Skeletal muscle satellite cell (primary cell): ENCODE measurements around the gene TMPRSS6.
"Not testable (repeated sequence)": the region's sequence is repeated elsewhere in the genome, so short reads cannot be mapped to it uniquely, and the experiment has no call there.

ENCODE experiments used
- H3K27me3 ChIP-seq: 2 replicates; pipeline ENCODE4 v1.7.0; 2013; ENCODE audit warnings: low read length; ENCODE audit not compliant: control insufficient read depth, insufficient read depth
- H3K36me3 ChIP-seq: 2 replicates; pipeline ENCODE4 v1.7.0; 2013; ENCODE audit warnings: mild to moderate bottlenecking, control low read depth, low read length; ENCODE audit not compliant: insufficient read depth
- H3K4me1 ChIP-seq: 2 replicates; pipeline ENCODE4 v1.7.0; 2013; ENCODE audit warnings: low read length; ENCODE audit not compliant: control insufficient read depth, insufficient read depth
- H3K4me2 ChIP-seq: 2 replicates; pipeline ENCODE4 v1.7.0; 2013; ENCODE audit warnings: mild to moderate bottlenecking, low read length
- H3K4me3 ChIP-seq: 2 replicates; pipeline ENCODE4 v1.7.0; 2013; ENCODE audit warnings: low read length
- H3K9ac ChIP-seq: 2 replicates; pipeline ENCODE4 v1.7.0; 2013; ENCODE audit warnings: mild to moderate bottlenecking, low read depth, low read length, moderate library complexity
- H3K9me3 ChIP-seq: replicated peaks from 2 replicates; pipeline ENCODE4 v1.7.0; 2013; ENCODE audit warnings: mild to moderate bottlenecking, control low read depth, low read length

Gene TMPRSS6

GRCh38 chr22:37080438-37080837, 29.1 kb downstream of the TMPRSS6 start:
- Histone ChIP-seq H3K9me3 (no peaks in the 10 kb centered on the region), H3K4me3 (no peak overlapping the region), H3K27me3 (peaks cover 65% of the 10 kb centered on the region), H3K9ac (no peak overlapping the region), H3K4me2 (no peak overlapping the region), H3K4me1 (no peaks in the 10 kb centered on the region), H3K36me3 (no peaks in the 10 kb centered on the region)

GRCh38 chr22:37079668-37080171, 29.8 kb downstream of the TMPRSS6 start:
- H3K4me2 ChIP-seq, result no peak overlapping the region
- no peaks in the 10 kb centered on the region for H3K36me3 ChIP-seq
- H3K4me1 ChIP-seq, result no peaks in the 10 kb centered on the region
- H3K9ac ChIP-seq, result no peak overlapping the region
- H3K4me3 ChIP-seq, result no peak overlapping the region
- peaks cover 65% of the 10 kb centered on the region for H3K27me3 ChIP-seq
- no peaks in the 10 kb centered on the region for H3K9me3 ChIP-seq

- Histone ChIP-seq H3K4me3 (no peak overlapping the region), H3K9ac (no peak overlapping the region)
Measured at GRCh38 chr22:37079158-37079557, 30.4 kb downstream of the TMPRSS6 start.

GRCh38 chr22:37077802-37078448, 31.6 kb downstream of the TMPRSS6 start:
- Histone ChIP-seq H3K4me2 (no peak overlapping the region), H3K4me1 (no peaks in the 10 kb centered on the region), H3K4me3 (no peak overlapping the region), H3K9me3 (no peaks in the 10 kb centered on the region), H3K9ac (no peak overlapping the region), H3K36me3 (no peaks in the 10 kb centered on the region), H3K27me3 (peaks cover 75% of the 10 kb centered on the region)

More at GRCh38 chr22:37079158-37079557, 30.4 kb downstream of the TMPRSS6 start:
- Histone ChIP-seq H3K27me3 (peaks cover 71% of the 10 kb centered on the region), H3K4me2 (no peak overlapping the region), H3K4me1 (no peaks in the 10 kb centered on the region), H3K36me3 (no peaks in the 10 kb centered on the region), H3K9me3 (no peaks in the 10 kb centered on the region)

- H3K36me3 ChIP-seq, result no peaks in the 10 kb centered on the region
- H3K4me2 ChIP-seq, result no peak overlapping the region
- no peak overlapping the region for H3K9ac ChIP-seq
- no peaks in the 10 kb centered on the region for H3K4me1 ChIP-seq
- no peak overlapping the region for H3K4me3 ChIP-seq
- no peaks in the 10 kb centered on the region for H3K9me3 ChIP-seq
- H3K27me3 ChIP-seq, result peaks cover 65% of the 10 kb centered on the region
Measured at GRCh38 chr22:37075822-37076433, 33.6 kb downstream of the TMPRSS6 start.

- H3K36me3 ChIP-seq, result no peaks in the 10 kb centered on the region
- no peak overlapping the region for H3K4me2 ChIP-seq
- no peak overlapping the region for H3K4me3 ChIP-seq
- no peaks in the 10 kb centered on the region for H3K9me3 ChIP-seq
- H3K9ac ChIP-seq, result no peak overlapping the region
- no peaks in the 10 kb centered on the region for H3K4me1 ChIP-seq
- H3K27me3 ChIP-seq, result peaks cover 63% of the 10 kb centered on the region
Measured at GRCh38 chr22:37075046-37075445, 34.5 kb downstream of the TMPRSS6 start.

GRCh38 chr22:37074537-37074936, 35.0 kb downstream of the TMPRSS6 start:
- Histone ChIP-seq H3K9ac (no peak overlapping the region), H3K4me1 (no peaks in the 10 kb centered on the region), H3K4me2 (no peak overlapping the region), H3K27me3 (peaks cover 65% of the 10 kb centered on the region), H3K36me3 (no peaks in the 10 kb centered on the region), H3K4me3 (no peak overlapping the region), H3K9me3 (no peaks in the 10 kb centered on the region)

GRCh38 chr22:37072673-37073072, 36.8 kb downstream of the TMPRSS6 start:
- no peak overlapping the region for H3K4me2 ChIP-seq
- H3K9ac ChIP-seq, result no peak overlapping the region
- H3K4me1 ChIP-seq, result no peaks in the 10 kb centered on the region
- H3K36me3 ChIP-seq, result no peaks in the 10 kb centered on the region
- no peak overlapping the region for H3K4me3 ChIP-seq
- peaks cover 68% of the 10 kb centered on the region for H3K27me3 ChIP-seq
- H3K9me3 ChIP-seq, result no peaks in the 10 kb centered on the region

GRCh38 chr22:37071850-37072592, 37.5 kb downstream of the TMPRSS6 start:
- H3K4me2 ChIP-seq, H3K4me1 ChIP-seq, H3K9ac ChIP-seq, H3K4me3 ChIP-seq, H3K36me3 ChIP-seq, H3K9me3 ChIP-seq: not testable (repeated sequence)
- peaks cover 66% of the 10 kb centered on the region for H3K27me3 ChIP-seq

GRCh38 chr22:37070744-37071143, 38.8 kb downstream of the TMPRSS6 start:
- Histone ChIP-seq H3K4me1 (no peaks in the 10 kb centered on the region), H3K4me2 (no peak overlapping the region), H3K36me3 (no peaks in the 10 kb centered on the region), H3K4me3 (no peak overlapping the region), H3K27me3 (peaks cover 56% of the 10 kb centered on the region), H3K9ac (no peak overlapping the region), H3K9me3 (no peaks in the 10 kb centered on the region)

GRCh38 chr22:37070334-37070733, 39.2 kb downstream of the TMPRSS6 start:
- no peaks in the 10 kb centered on the region for H3K4me1 ChIP-seq
- H3K4me3 ChIP-seq, result no peak overlapping the region
- H3K9ac ChIP-seq, result no peak overlapping the region
- H3K9me3 ChIP-seq, result no peaks in the 10 kb centered on the region
- H3K36me3 ChIP-seq, result no peaks in the 10 kb centered on the region
- no peak overlapping the region for H3K4me2 ChIP-seq
- peaks cover 55% of the 10 kb centered on the region for H3K27me3 ChIP-seq
